IPS-20b (cell line): ENCODE data around the gene NBAS.

Experiments used
- H3K27ac ChIP-seq: one replicate; pipeline ENCODE4 v1.5.1; 2013; ENCODE audit warnings: low read length
- H3K27me3 ChIP-seq: 2 replicates; pipeline ENCODE4 v1.6.1; 2013; ENCODE audit warnings: mild to moderate bottlenecking, low read length, inconsistent platforms; ENCODE audit not compliant: insufficient read depth
- H3K36me3 ChIP-seq: 2 replicates; pipeline ENCODE4 v1.6.1; 2013; ENCODE audit warnings: low read depth, mild to moderate bottlenecking, inconsistent platforms, low read length, moderate library complexity; ENCODE audit not compliant: insufficient read depth
- H3K4me1 ChIP-seq: 2 replicates; pipeline ENCODE4 v1.6.1; 2013; ENCODE audit warnings: mild to moderate bottlenecking, control low read depth, inconsistent platforms, low read length, moderate library complexity; ENCODE audit not compliant: insufficient read depth
- H3K4me3 ChIP-seq: 2 replicates; pipeline ENCODE4 v1.5.1; 2013; ENCODE audit warnings: mild to moderate bottlenecking, low read length, inconsistent platforms
- H3K9ac ChIP-seq: 2 replicates; pipeline ENCODE4 v1.6.1; 2013; ENCODE audit warnings: low read depth, mild to moderate bottlenecking, inconsistent platforms, low read length, moderate library complexity
- H3K9me3 ChIP-seq: 2 replicates; pipeline ENCODE4 v1.6.1; 2013; ENCODE audit warnings: mild to moderate bottlenecking, low read depth, low read length, inconsistent platforms; ENCODE audit not compliant: insufficient read depth

Gene NBAS

DNA sequence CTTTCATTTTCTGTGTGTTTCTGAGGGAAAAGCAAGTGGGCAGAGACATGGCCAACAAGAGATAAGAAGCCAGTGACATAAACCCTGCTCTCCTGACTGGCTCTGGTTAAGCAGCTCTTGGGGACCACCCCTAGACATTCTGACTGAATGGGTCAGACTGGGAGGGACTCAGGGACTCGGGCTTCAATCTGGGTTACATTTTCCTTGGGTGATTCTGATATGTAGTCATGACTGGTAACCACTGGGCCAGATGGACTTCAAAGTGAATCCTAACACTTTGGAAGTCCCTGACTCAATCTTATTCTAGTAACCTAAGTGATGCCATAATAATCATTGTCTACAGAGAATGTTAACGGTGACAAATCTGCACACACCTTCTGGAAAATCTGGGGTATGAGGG, 397.8 kb downstream of the NBAS start:
- Histone ChIP-seq H3K4me3 (no peak overlapping the region), H3K9me3 (no peaks in the 10 kb centered on the region), H3K27ac (no peak overlapping the region), H3K36me3 (no peaks in the 10 kb centered on the region), H3K9ac (no peak overlapping the region), H3K27me3 (no peaks in the 10 kb centered on the region), H3K4me1 (peaks cover 12% of the 10 kb centered on the region; the same call in 1 of the 2 replicates)

DNA sequence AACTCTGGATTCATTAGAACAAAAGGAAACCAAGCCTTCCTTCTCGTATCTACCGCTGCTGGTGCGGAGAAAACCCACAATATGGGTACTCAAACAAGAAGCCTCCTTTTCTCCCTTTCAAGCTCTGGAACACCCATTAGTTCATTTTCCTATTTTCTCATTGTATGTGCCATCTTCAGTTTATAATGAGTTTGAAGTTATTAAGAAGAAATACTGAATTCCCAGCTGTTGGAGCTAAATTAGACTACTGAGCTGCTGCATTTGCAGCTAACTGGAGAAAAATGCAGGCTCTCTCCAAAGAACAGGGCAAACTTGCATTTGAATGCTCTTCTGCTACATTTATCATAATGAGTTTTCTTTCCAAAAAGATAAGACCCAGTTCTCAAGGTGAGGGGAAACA, 398.5 kb downstream of the NBAS start:
- no peak overlapping the region for H3K4me3 ChIP-seq
- H3K27me3 ChIP-seq, result no peaks in the 10 kb centered on the region
- H3K9ac ChIP-seq, result no peak overlapping the region
- no peak overlapping the region for H3K27ac ChIP-seq
- H3K36me3 ChIP-seq, result no peaks in the 10 kb centered on the region
- H3K9me3 ChIP-seq, result no peaks in the 10 kb centered on the region
- peaks cover 19% of the 10 kb centered on the region; the same call in 1 of the 2 replicates for H3K4me1 ChIP-seq

GRCh38 chr2:15160201-15160991, 400.7 kb downstream of the NBAS start:
- no peaks in the 10 kb centered on the region for H3K27me3 ChIP-seq
- H3K9ac ChIP-seq, result no peak overlapping the region
- no peaks in the 10 kb centered on the region for H3K9me3 ChIP-seq
- no peak overlapping the region for H3K4me3 ChIP-seq
- H3K4me1 ChIP-seq, result peaks cover 27% of the 10 kb centered on the region; the same call in 1 of the 2 replicates
- H3K27ac ChIP-seq, result no peak overlapping the region
- no peaks in the 10 kb centered on the region for H3K36me3 ChIP-seq

GRCh38 chr2:15159751-15160177, 401.4 kb downstream of the NBAS start:
- H3K9ac ChIP-seq, result no peak overlapping the region
- no peak overlapping the region for H3K4me3 ChIP-seq
- no peaks in the 10 kb centered on the region for H3K27me3 ChIP-seq
- H3K27ac ChIP-seq, result no peak overlapping the region
- no peaks in the 10 kb centered on the region for H3K36me3 ChIP-seq
- H3K9me3 ChIP-seq, result no peaks in the 10 kb centered on the region
- peaks cover 27% of the 10 kb centered on the region; the same call in 1 of the 2 replicates for H3K4me1 ChIP-seq

- Histone ChIP-seq H3K36me3 (no peaks in the 10 kb centered on the region), H3K27ac (no peak overlapping the region), H3K4me1 (peaks cover 27% of the 10 kb centered on the region; the same call in 1 of the 2 replicates), H3K9ac (no peak overlapping the region), H3K4me3 (no peak overlapping the region), H3K9me3 (no peaks in the 10 kb centered on the region), H3K27me3 (no peaks in the 10 kb centered on the region)
Observed at GRCh38 chr2:15159206-15159605, 401.9 kb downstream of the NBAS start.

DNA sequence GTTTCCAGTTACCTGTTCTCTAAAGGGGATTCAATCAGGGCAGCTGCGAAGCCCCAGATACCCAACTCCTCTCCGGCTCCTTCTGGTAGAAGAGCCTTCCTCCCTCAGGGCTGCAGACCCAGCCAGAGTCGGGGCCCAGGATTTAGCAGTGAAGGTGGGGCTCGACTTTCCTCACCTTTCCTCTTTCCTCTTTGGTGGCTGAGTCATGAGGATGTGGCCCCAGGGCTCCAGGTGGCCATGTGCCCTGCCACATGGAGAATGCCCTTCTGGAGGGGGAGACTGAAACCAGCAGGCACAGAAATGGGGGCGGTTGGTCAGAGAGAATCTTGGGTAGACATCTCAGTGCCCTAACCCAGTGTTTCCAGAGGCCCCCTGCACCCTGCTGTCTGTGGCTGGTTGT, 402.6 kb downstream of the NBAS start:
- Histone ChIP-seq H3K27me3 (no peaks in the 10 kb centered on the region), H3K9ac (no peak overlapping the region), H3K4me3 (no peak overlapping the region), H3K4me1 (peaks cover 27% of the 10 kb centered on the region; the same call in 1 of the 2 replicates), H3K27ac (no peak overlapping the region), H3K36me3 (no peaks in the 10 kb centered on the region), H3K9me3 (no peaks in the 10 kb centered on the region)

GRCh38 chr2:15158100-15158499, 403.0 kb downstream of the NBAS start:
- no peak overlapping the region for H3K9ac ChIP-seq
- no peaks in the 10 kb centered on the region for H3K27me3 ChIP-seq
- H3K9me3 ChIP-seq, result no peaks in the 10 kb centered on the region
- H3K27ac ChIP-seq, result no peak overlapping the region
- no peaks in the 10 kb centered on the region for H3K36me3 ChIP-seq
- peaks cover 27% of the 10 kb centered on the region; the same call in 1 of the 2 replicates for H3K4me1 ChIP-seq
- H3K4me3 ChIP-seq, result no peak overlapping the region

GRCh38 chr2:15155959-15156574, 405.1 kb downstream of the NBAS start:
- Histone ChIP-seq H3K36me3 (no peaks in the 10 kb centered on the region), H3K4me3 (no peak overlapping the region), H3K27me3 (no peaks in the 10 kb centered on the region), H3K4me1 (peaks cover 20% of the 10 kb centered on the region; the same call in 1 of the 2 replicates), H3K9me3 (no peaks in the 10 kb centered on the region), H3K9ac (no peak overlapping the region), H3K27ac (no peak overlapping the region)

DNA sequence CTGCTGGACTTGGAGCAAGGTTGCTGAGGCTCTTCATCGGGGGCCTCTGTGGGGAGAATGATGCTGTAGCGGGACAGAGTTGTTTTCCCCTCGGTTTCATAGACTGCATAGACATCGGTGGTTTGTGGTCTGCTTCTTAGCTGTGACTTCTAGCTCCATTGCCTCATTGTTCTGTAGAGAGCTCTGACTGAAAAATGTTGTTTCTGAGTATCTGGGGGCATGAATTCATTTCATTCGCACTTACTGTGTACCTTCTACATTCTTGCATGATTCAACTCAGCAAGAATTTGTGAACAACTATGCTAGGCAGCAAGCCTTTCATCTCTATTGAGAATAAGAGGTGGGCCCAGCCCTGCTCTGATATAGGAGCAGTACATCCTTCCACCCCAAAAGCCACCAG, 406.8 kb downstream of the NBAS start:
- peaks cover 20% of the 10 kb centered on the region; the same call in 1 of the 2 replicates for H3K4me1 ChIP-seq
- no peaks in the 10 kb centered on the region for H3K27me3 ChIP-seq
- no peak overlapping the region for H3K4me3 ChIP-seq
- H3K27ac ChIP-seq, result no peak overlapping the region
- no peaks in the 10 kb centered on the region for H3K9me3 ChIP-seq
- H3K9ac ChIP-seq, result no peak overlapping the region
- H3K36me3 ChIP-seq, result no peaks in the 10 kb centered on the region

DNA sequence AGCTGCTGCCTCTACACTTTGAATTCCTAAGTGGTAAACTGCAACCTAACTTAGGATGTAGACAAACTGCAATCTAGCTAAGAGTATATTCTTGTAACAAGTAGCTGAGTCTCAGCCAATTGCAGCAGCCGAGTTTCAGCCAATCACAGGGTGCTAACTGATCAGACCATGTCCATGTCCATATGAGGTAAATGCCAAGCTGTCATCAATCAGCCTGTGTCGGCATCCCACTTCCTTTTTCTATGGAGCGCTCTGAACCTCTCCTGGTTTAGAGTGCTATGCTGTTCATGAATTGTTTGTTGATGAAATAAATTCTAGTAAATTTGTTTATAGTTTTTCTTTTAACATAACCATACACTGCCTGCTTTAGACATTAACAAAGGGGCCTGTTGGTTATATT, 408.8 kb downstream of the NBAS start:
- H3K4me3 ChIP-seq, result no peak overlapping the region
- H3K27ac ChIP-seq, result no peak overlapping the region
- H3K9me3 ChIP-seq, result no peaks in the 10 kb centered on the region
- H3K27me3 ChIP-seq, result no peaks in the 10 kb centered on the region
- no peak overlapping the region for H3K9ac ChIP-seq
- peaks cover 6% of the 10 kb centered on the region; the same call in 1 of the 2 replicates for H3K4me1 ChIP-seq
- H3K36me3 ChIP-seq, result no peaks in the 10 kb centered on the region

DNA sequence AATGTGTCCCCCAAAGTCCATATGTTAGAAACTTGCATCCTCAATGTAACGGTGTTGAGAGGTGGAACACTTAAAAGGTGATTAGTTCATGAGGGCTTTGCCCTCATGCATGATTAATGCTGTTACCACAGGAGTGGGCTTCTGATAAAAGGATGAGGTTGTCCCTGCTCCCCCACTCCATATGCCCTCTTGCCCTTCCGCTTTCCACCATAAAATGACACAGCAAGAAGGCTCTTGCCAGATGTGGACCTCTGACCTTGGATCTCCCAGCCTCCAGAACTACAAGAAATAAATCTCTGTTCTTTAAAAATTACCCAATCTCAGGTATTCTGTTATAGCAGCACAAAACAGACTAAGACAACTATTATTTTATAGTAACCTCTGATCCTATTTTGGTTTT, 412.1 kb downstream of the NBAS start:
- no peaks in the 10 kb centered on the region for H3K4me1 ChIP-seq
- no peak overlapping the region for H3K4me3 ChIP-seq
- no peaks in the 10 kb centered on the region for H3K9me3 ChIP-seq
- no peaks in the 10 kb centered on the region for H3K36me3 ChIP-seq
- H3K9ac ChIP-seq, result no peak overlapping the region
- H3K27ac ChIP-seq, result no peak overlapping the region
- no peaks in the 10 kb centered on the region for H3K27me3 ChIP-seq

GRCh38 chr2:15147591-15147990, 413.5 kb downstream of the NBAS start:
- Histone ChIP-seq H3K9me3 (no peaks in the 10 kb centered on the region), H3K4me3 (no peak overlapping the region), H3K36me3 (no peaks in the 10 kb centered on the region), H3K9ac (no peak overlapping the region), H3K4me1 (no peaks in the 10 kb centered on the region), H3K27ac (no peak overlapping the region), H3K27me3 (no peaks in the 10 kb centered on the region)
